Testis (tissue), 3 donors: Measurements from ENCODE around the gene SEMA4D. TPM values are rescaled to one million over a fixed set of nuclear protein-coding genes. Genes with fewer than 3 reads are reported as not detected.

Experiments used
- DNase-seq: peaks from one replicate; pipeline ENCODE4 v3.0.0-alpha.2; 2019
- H3K27ac ChIP-seq, 2 donors: fragments of 200-600 bp; sonication (generic); one replicate each; pipeline ENCODE4 v1.5.1; 2019
- H3K27me3 ChIP-seq: fragments of 200-600 bp; sonication (generic); one replicate; pipeline ENCODE4 v1.5.1; 2019
- H3K36me3 ChIP-seq: fragments of 200-600 bp; sonication (generic); one replicate; pipeline ENCODE4 v1.5.1; 2017; ENCODE audit warnings: low read depth; ENCODE audit errors: missing control alignments
- H3K4me1 ChIP-seq: fragments of 200-600 bp; sonication (generic); one replicate; pipeline ENCODE4 v1.5.1; 2019
- H3K4me3 ChIP-seq, 2 donors: fragments of 200-600 bp; sonication (generic); one replicate each; pipeline ENCODE4 v1.5.1; 2017 to 2019
- H3K9me3 ChIP-seq: fragments of 200-600 bp; sonication (generic); one replicate; pipeline ENCODE4 v1.5.1; 2017
- POLR2A ChIP-seq: fragments of 450-650 bp; IDR thresholded peaks from one replicate; pipeline ENCODE4 v1.6.1; 2017; ENCODE audit warnings: antibody characterized with exemption, mild to moderate bottlenecking, moderate library complexity
- WGBS, 2 donors: methylation state at CpG; one replicate each; pipeline ENCODE4 v1.1.5; 2018; 5-methylcytosine and 5-hydroxymethylcytosine counted together
- intact Hi-C: fragments of 100-400 bp; cut with DNase I; formaldehyde crosslinking; loops from one replicate; pipeline ENCODE4 v1.15.1; 2023; ENCODE audit warnings: low total_unique reads
- polyA plus RNA-seq: library from polyadenylated mRNA; stranded (reverse); fragments of 350-450 nt; fragmentation: Illumina TruSeq; extraction: RNeasy Lipid Tissue Mini Kit (QIAGEN cat#74804); gene quantifications from one replicate; pipeline ENCODE4 v1.2.3, GENCODE V29; 2014; ENCODE audit warnings: low read depth, low replicate concordance; ENCODE audit not compliant: insufficient read depth
- total RNA-seq, 2 donors: library from RNA; depleted of rRNA; stranded (reverse); fragments of >200 nt; gene quantifications; one replicate each; pipeline ENCODE4 v1.2.3, GENCODE V29; 2016
- TF ChIP-seq, protein P1 (sequence below), 3 experiments: fragments of 450-650 bp in 2 of 3; fragments of 200-600 bp in 1 of 3; sonication (generic) in 1 of 3; IDR thresholded peaks; one replicate each; pipeline ENCODE4 v1.5.1; 2016 to 2019; ENCODE audit warnings: antibody characterized with exemption in 3 of 3, mild to moderate bottlenecking in 2 of 3, moderate library complexity in 1 of 3

SEMA4D gene
- total and polyA plus RNA-seq, 3 donors from 2014 or later = 26.2 to 53.1 (median 38.7) TPM

DNA sequence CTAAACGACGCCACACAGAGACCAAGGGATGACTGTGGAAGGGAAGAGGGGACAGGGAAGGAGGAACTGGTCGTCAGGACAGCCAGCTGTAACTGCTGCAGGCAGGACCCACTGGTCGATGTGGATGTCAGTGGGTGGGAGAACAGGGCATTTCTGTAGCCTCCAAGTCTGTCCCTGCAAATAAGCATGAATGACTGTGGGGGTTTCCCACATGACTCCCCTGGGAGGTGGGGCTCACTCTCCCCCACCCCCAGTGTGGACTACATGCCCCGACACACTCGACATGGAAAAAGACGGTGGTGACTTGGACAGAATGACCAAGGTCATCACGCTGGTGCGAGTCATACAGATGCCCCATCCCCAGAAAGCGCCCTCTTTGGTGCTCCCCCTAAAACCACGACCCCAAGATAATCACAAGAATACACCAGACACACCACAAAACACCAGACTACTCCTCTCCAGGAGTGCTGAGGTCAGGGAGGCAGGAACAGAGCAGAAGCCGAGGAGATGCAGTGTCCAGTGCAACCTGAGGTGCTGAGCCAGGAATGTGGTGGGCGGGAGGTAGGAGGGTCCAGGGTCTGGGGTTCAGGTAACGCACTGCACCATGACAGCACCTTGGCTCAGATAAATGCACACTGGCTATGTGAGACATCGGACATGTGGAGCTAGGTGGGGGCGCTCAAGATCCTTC lies 114.7 kb downstream of the SEMA4D start:
- H3K9me3 ChIP-seq = no peaks in the 10 kb centered on the region
- H3K27ac ChIP-seq = no peak overlapping the region
- no peaks in the 10 kb centered on the region for H3K36me3 ChIP-seq
- no peak overlapping the region for H3K4me3 ChIP-seq
- intact Hi-C loops = no loop called here
- no peaks in the 10 kb centered on the region for H3K4me1 ChIP-seq
- no peak for DNase-seq
- WGBS, 2 donors = 84% methylated on average over 12 to 16 of the region's 16 CpGs
- TF ChIP-seq, protein P1, sequence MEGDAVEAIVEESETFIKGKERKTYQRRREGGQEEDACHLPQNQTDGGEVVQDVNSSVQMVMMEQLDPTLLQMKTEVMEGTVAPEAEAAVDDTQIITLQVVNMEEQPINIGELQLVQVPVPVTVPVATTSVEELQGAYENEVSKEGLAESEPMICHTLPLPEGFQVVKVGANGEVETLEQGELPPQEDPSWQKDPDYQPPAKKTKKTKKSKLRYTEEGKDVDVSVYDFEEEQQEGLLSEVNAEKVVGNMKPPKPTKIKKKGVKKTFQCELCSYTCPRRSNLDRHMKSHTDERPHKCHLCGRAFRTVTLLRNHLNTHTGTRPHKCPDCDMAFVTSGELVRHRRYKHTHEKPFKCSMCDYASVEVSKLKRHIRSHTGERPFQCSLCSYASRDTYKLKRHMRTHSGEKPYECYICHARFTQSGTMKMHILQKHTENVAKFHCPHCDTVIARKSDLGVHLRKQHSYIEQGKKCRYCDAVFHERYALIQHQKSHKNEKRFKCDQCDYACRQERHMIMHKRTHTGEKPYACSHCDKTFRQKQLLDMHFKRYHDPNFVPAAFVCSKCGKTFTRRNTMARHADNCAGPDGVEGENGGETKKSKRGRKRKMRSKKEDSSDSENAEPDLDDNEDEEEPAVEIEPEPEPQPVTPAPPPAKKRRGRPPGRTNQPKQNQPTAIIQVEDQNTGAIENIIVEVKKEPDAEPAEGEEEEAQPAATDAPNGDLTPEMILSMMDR (IDR thresholded peaks at IDR 0.05) = no peak
- TF ChIP-seq POLR2A = no peak
- no peaks in the 10 kb centered on the region for H3K27me3 ChIP-seq

DNA sequence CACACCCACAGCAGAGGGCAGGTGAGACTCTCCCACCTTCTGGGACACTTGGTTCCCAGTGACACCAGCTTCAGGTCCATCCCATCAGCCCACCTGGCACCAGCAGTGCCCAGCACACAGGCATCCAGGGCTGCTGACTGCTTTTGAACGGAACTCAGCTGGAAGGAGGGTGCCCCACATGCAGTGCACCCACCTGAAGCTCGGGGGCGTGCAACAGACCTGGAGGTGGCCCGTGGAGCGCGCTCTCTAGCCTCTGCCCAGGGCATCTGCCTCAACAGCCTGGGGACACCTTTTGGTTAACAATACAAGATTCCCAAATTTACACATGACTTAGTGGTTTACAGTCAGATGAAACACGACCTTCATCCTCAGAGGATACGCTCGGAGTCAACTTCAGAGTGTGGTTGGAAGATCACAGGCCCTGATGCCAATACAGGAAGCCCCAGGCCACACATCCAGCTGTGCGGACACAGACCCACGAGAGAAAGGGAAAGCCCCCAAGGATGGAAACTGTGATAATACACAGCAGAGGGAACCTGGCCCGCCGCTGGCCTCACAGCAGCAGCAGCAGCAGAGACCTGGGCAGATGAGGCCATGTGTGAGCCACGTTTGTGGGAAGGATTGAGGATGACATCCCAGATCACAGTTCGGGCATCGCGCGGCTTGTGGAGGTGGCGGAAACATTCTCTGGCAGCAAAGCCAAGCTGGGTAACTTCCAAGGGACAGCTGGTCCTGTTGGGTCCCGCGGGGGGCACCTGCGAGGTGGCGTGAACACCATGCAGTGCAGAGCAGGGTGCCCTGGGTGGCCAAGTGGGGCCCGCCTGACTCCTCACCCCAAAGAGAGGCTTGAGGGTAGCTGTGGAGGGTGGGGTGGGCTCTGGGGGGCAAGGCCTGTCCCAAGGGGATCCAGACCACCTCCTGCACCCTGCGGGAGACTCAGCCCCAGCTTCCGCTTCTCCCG lies 115.6 kb downstream of the SEMA4D start:
- H3K9me3 ChIP-seq = no peaks in the 10 kb centered on the region
- no peaks in the 10 kb centered on the region for H3K4me1 ChIP-seq
- DNase-seq = no peak
- intact Hi-C loops = no loop called here
- H3K36me3 ChIP-seq = no peaks in the 10 kb centered on the region
- no peak for TF ChIP-seq POLR2A
- TF ChIP-seq, protein P1 (IDR thresholded peaks at IDR 0.05) = no peak
- H3K4me3 ChIP-seq = no peak overlapping the region
- H3K27me3 ChIP-seq = no peaks in the 10 kb centered on the region
- no peak overlapping the region for H3K27ac ChIP-seq
- whole genome bisulfite sequencing, 2 donors = 84 to 94% methylated on average over 18 to 27 of the region's 27 CpGs

DNA sequence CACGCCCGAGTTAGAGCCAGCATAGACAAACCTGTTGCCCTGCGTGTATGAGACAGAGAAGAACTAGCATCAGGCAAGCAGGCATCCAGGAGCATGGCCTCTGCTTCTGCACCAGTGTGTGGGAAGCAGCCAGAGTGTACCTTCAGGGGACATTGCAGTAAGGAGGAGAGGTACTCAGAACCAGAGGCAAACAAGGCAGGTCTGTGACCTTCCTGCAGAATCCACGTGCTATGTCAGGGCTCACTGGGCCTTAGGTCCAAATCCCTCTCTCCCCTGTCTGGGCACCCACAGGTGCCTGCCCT lies 116.7 kb downstream of the SEMA4D start:
- Histone ChIP-seq H3K9me3 (no peaks in the 10 kb centered on the region), H3K4me3 (no peak overlapping the region), H3K27me3 (no peaks in the 10 kb centered on the region), H3K36me3 (no peaks in the 10 kb centered on the region), H3K4me1 (no peaks in the 10 kb centered on the region), H3K27ac (no peak overlapping the region)
- DNase-seq = no peak
- 93 to 100% methylated on average over 1 to 4 of the region's 4 CpGs for WGBS, 2 donors
- intact Hi-C loops = no loop called here
- no peak for TF ChIP-seq POLR2A
- TF ChIP-seq, protein P1 (IDR thresholded peaks at IDR 0.05) = no peak

DNA sequence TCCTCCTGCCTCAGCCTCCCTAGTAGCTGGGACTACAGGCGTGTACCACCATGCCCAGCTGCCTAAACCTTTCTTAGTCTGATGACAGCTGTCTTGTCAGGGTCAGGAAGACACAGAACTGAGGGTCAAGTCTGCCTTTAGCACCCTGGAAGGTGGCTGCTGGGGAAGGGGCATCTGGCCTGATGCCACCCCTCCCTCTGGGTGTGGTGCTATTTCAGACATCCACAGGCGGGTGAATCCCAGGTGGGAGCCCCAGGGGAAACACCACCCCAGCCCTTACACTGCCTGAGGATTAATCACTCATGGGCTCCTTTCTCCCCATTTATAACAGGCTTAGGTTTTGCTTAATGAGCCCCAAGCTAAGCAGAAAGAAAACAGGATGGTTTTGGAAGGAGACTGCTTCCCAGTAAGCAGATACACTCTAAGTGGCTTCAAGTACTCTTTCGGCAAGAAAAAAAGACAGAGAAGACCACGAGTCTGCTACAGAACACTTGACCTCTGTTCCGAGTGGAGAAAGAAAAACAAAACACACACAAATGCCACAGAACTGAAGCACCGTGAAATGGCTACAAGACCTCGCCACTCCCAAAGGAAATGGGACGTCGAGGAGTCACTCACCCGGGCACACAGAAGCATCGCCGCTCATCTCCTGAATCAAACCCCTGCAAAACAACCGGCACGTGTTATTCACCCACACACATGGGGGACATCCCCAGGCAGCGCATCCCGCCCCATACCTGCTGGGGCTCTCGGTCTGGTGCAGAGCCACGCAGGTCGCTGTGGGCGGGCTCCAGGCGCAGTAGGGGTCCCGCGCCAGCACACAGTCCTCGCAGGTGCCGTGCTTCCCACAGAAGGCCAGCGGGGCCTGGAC lies 117.2 kb downstream of the SEMA4D start:
- no peak for DNase-seq
- H3K27me3 ChIP-seq = no peaks in the 10 kb centered on the region
- no peaks in the 10 kb centered on the region for H3K4me1 ChIP-seq
- no peak overlapping the region for H3K27ac ChIP-seq
- WGBS, 2 donors = 74 to 86% methylated on average over 16 to 26 of the region's 26 CpGs
- H3K9me3 ChIP-seq = no peaks in the 10 kb centered on the region
- TF ChIP-seq, protein P1 (IDR thresholded peaks at IDR 0.05) = no peak
- no peak for TF ChIP-seq POLR2A
- intact Hi-C loops = no loop called here
- H3K36me3 ChIP-seq = no peaks in the 10 kb centered on the region
- no peak overlapping the region for H3K4me3 ChIP-seq
